Hematopoietic multipotent progenitor cell (in vitro differentiated cells): ENCODE data around the gene GRAMD2A. TPM values are rescaled to one million over a fixed set of nuclear protein-coding genes. Genes with fewer than 3 reads are reported as not detected.

Experiments used
- DNase-seq, 3 donors: peaks; one replicate each; pipeline ENCODE4 v3.0.0-alpha.2; 2011 to 2015; ENCODE audit warnings: low read depth in 2 of 3, low spot score in 2 of 3
- total RNA-seq: library from RNA; depleted of rRNA; stranded (reverse); fragments of >200 nt; gene quantifications from one replicate; pipeline ENCODE4 v1.2.3, GENCODE V29; 2012

GRAMD2A gene
- total RNA-seq, 1 donor: 0.27 TPM

- DNase-seq: no peak
Observed at GRCh38 chr15:72169236-72169920, 28.2 kb downstream of the GRAMD2A start.

- DNase-seq: no peak
Observed at GRCh38 chr15:72168808-72169190, 28.8 kb downstream of the GRAMD2A start.

GRCh38 chr15:72168131-72168807 lies 29.3 kb downstream of the GRAMD2A start:
- DNase-seq: peak in 2 of 3 donors; percentile 27 to 74

GRCh38 chr15:72167445-72167844 lies 30.1 kb downstream of the GRAMD2A start:
- DNase-seq: no peak

GRCh38 chr15:72166716-72167417 lies 30.7 kb downstream of the GRAMD2A start:
- DNase-seq: no peak

- no peak for DNase-seq
Observed at GRCh38 chr15:72163719-72164118, 33.9 kb downstream of the GRAMD2A start.

- no peak for DNase-seq
Observed at GRCh38 chr15:72162569-72162968, 35.0 kb downstream of the GRAMD2A start.

- no peak for DNase-seq
Observed at GRCh38 chr15:72161361-72162132, 36.0 kb downstream of the GRAMD2A start.

GRCh38 chr15:72160696-72161245 lies 36.8 kb downstream of the GRAMD2A start:
- DNase-seq: no peak

- no peak for DNase-seq
Observed at GRCh38 chr15:72156928-72157327, 40.7 kb downstream of the GRAMD2A start.

GRCh38 chr15:72155635-72156616 lies 41.7 kb downstream of the GRAMD2A start:
- DNase-seq: peak; percentile 48 to 91 (median 75)

- DNase-seq: no peak
Observed at GRCh38 chr15:72155003-72155621, 42.5 kb downstream of the GRAMD2A start.

- DNase-seq: no peak
Observed at GRCh38 chr15:72154316-72154715, 43.3 kb downstream of the GRAMD2A start.

GRCh38 chr15:72153269-72154000 lies 44.2 kb downstream of the GRAMD2A start:
- no peak for DNase-seq

GRCh38 chr15:72147418-72147817 lies 50.2 kb downstream of the GRAMD2A start:
- no peak for DNase-seq

- DNase-seq: no peak
Observed at GRCh38 chr15:72146934-72147333, 50.7 kb downstream of the GRAMD2A start.

GRCh38 chr15:72146221-72146620 lies 51.4 kb downstream of the GRAMD2A start:
- DNase-seq: no peak
